Stimulated activated CD4-positive, alpha-beta T cell treated with anti-CD3 and anti-CD28 coated beads, TNF-alpha, amount 100 ng/mL, for 48 hours (primary cell): ENCODE results near the gene UBE2G2.

Experiments used
- DNase-seq, 3 donors: peaks; one replicate each; pipeline ENCODE4 v3.0.0-alpha.2; 2020; ENCODE audit warnings: low read depth in 3 of 3

The UBE2G2 gene

GRCh38 chr21:44727321-44727720 is 74.3 kb downstream of the UBE2G2 start:
- DNase-seq = no peak

GRCh38 chr21:44726826-44727225 is 74.8 kb downstream of the UBE2G2 start:
- no peak for DNase-seq

DNA sequence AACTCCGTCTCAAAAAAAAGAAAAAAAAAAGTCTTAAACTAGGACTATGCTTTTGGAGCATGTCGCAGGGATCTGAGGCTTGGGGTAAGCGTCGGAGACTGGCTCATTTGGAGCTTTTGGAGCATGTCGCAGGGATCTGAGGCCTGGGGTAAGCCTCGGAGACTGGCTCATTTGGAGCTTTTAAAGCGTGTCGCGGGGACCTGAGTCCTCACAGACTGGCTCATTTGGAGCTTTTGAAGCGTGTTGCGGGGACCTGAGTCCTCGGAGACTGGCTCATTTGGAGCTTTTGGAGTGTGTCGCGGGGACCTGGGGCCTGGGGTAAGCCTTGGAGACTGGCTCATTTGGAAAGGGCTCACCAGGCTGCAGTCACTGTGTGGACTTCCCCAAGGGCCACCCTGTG is 76.7 kb downstream of the UBE2G2 start:
- no peak for DNase-seq

DNA sequence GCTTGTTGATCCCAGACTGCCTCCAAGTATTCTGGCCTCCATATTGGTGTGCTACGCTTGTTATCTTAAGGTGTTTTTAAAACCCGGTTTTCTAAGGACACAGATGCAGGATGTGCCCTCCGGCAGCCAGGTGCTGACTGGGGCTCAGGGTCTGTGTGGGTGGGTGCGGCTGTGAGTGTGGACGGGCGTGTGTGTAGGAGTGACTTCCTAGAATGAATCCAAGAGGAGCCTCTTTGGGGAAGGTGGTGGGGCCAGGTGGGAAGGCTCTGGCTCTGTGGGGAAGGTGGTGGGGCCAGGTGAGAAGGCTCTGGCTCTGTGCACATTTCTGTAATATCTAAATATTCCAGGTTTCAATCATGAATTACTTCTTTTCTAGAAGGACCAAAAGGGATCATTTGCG is 77.4 kb downstream of the UBE2G2 start:
- DNase-seq = no peak

DNA sequence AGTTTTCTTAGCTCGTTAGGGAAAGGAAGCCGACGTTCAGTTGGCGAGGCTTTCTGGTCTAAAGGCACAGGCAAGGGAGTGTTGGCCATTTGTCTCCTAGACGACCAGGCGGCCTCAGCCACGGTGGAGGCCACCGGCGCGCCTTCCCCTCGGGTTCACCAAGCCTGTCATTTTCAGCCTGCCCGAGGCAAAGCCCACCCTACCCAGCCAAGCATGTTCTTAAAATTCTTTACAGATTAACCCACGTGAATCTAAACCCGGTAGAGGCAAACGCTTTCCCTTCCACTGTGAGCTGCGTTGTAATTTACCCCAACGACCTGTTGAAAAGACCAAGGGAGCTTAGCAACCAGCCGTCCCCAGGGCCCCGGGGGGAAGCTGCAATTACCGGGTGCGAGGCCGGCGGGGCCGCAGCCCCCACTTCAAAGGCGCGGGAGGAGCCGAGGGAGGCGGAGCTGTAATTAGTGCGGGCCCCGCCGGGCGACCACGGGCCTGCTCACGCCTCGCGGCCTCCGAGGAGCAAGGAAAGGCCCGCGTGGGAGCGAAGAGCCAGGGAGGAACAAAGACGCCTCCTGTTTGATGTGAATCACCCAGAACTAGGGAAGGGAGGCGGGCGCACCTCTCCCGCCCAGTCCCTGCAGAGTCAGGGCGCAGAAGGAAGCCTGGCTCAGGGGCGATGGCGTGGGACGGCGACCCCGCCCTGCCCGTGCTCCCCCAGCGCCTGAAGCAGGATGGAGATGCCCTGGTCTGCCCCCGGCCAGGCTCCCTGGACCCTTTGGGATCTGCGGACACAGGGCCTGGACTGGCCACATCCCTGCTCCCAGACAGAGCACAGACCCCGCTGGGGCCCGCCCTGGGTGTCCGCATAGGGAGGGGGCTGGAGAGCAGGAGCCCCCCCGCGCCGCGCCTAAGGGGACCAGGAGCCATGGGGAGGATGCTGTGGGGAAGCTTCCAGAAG is 78.2 kb downstream of the UBE2G2 start:
- no peak for DNase-seq

DNA sequence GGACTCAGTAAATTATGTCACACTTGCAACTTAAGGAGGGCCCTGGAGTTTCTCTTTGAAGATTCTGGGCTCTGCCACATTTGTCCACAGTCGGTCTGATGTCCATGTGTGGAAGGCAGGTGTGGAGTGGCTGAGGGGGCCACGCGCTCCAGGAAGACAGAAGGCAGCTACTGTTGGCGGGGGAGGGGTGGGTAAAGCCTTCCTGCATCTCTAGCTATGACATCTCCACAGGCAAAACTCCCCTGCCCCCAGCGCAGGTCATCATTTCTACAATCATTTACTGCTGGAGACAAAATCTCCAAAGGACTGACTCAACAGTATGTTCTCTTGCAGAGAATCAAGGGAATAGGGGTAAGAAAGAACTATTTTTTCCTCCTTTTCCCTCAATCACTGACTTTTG is 78.9 kb downstream of the UBE2G2 start:
- no peak for DNase-seq

GRCh38 chr21:44720170-44720569 is 81.5 kb downstream of the UBE2G2 start:
- no peak for DNase-seq
